ENCODE results near the gene SLC23A2.

SLC23A2 gene

DNA sequence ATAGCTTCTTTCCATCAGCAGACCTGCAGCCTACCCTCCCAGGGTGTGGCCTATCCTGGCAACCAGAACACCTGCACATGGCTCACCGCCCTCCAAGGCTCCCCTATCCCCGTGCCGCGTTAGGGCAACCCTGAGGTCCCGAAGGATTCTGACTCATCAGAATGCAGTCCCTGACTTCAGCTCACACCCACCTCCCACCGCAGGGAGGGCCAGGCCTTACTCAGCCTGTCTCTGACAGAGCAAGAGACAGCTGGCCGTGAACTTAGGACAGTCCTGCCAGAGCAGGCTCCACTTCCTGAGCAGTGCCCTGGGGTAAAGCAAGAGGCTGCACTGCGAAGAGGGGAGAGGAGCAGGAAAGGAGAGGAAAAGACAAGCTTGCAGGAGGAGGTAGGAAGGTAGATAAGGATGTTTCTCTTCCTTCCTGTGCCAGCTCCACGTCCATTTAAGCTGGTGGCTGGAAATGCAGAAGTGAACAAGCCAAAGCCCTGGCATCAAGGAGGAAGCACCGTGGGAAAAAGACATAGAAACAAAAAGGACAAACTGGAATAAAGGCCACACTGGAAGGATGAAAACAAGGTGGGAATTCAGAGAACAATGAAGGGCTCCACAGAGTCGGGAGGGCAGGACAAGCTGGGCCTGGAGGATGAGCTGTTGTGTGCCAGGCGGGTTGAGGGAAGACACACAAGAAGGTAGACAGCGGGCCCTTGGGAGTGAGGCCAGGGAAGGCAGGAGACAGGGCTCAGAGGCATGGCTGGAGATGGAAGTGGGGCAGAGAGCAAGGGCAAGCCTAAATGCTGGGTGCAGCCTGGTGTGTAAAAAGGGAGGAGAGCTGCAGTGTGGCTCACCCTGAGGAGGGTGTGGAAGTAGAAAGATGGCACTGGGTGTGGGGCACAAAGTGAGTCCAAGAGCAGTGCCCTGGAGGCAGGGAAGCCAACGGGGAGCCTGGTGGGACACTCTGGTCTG, 102.7 kb downstream of the SLC23A2 start:
- CTCF ChIA-PET, result interaction anchor here (1.0 to 1.4 kb wide), 3 partner anchors 12 to 83 kb away, joined by 3 to 4 read pairs (median 3); no protein-coding TSS in a partner anchor
- POLR2A ChIA-PET, result interaction anchor here (0.5 kb wide), 1 partner anchor 1024 kb away, joined by 4 read pairs; no protein-coding TSS in a partner anchor
- no peak for DNase-seq (ENCODE audit: extremely low spot score)
- TF ChIP-seq, protein P1, sequence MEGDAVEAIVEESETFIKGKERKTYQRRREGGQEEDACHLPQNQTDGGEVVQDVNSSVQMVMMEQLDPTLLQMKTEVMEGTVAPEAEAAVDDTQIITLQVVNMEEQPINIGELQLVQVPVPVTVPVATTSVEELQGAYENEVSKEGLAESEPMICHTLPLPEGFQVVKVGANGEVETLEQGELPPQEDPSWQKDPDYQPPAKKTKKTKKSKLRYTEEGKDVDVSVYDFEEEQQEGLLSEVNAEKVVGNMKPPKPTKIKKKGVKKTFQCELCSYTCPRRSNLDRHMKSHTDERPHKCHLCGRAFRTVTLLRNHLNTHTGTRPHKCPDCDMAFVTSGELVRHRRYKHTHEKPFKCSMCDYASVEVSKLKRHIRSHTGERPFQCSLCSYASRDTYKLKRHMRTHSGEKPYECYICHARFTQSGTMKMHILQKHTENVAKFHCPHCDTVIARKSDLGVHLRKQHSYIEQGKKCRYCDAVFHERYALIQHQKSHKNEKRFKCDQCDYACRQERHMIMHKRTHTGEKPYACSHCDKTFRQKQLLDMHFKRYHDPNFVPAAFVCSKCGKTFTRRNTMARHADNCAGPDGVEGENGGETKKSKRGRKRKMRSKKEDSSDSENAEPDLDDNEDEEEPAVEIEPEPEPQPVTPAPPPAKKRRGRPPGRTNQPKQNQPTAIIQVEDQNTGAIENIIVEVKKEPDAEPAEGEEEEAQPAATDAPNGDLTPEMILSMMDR (IDR thresholded peaks at IDR 0.05; ENCODE audit: control extremely low read depth, extremely low read depth, low read depth, missing control alignments), result no peak

DNA sequence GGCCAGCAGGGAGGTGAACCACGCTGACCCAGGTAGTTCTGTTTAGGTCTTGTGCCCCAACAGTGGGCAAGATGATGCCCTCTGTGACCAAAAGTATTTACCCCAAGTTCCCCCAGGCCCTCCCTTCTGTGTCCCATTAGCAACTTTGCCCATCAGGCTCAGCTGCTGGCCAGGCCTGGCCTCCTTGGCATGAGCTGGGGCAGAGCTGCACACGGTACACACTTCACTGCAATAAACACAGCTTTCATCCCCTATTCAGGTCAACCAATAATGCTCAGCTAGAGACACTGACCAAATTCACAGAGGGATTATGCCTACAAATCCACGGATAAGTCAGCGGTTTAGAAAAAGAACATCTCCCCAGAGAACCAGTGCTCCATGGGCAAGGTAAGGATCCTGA, 103.7 kb downstream of the SLC23A2 start:
- no peak for DNase-seq (ENCODE audit: extremely low spot score)
- TF ChIP-seq, protein P1 (IDR thresholded peaks at IDR 0.05; ENCODE audit: control extremely low read depth, extremely low read depth, low read depth, missing control alignments), result no peak
- ChIA-PET POLR2A (no interaction called here), CTCF (interaction anchor here (1.0 to 1.4 kb wide), 3 partner anchors 11 to 82 kb away, joined by 3 to 4 read pairs (median 3); no protein-coding TSS in a partner anchor)

GRCh38 chr20:4896971-4897497, 104.3 kb downstream of the SLC23A2 start:
- ChIA-PET POLR2A (no interaction called here), CTCF (interaction anchor here (1.4 kb wide), 1 partner anchor 12 kb away, joined by 3 read pairs; no protein-coding TSS in a partner anchor)
- peak; percentile 29 for DNase-seq (ENCODE audit: extremely low spot score)
- TF ChIP-seq, protein P1 (IDR thresholded peaks at IDR 0.05; ENCODE audit: control extremely low read depth, extremely low read depth, low read depth, missing control alignments), result peak; percentile 13

- POLR2A ChIA-PET, result no interaction called here
- CTCF ChIA-PET, result no interaction called here
- TF ChIP-seq, protein P1 (IDR thresholded peaks at IDR 0.05; ENCODE audit: control extremely low read depth, extremely low read depth, low read depth, missing control alignments), result no peak
- DNase-seq (ENCODE audit: extremely low spot score), result no peak
These were observed 105.1 kb downstream of the SLC23A2 start for GRCh38 chr20:4896119-4896702.

- DNase-seq (ENCODE audit: extremely low spot score), result no peak
- TF ChIP-seq, protein P1 (IDR thresholded peaks at IDR 0.05; ENCODE audit: control extremely low read depth, extremely low read depth, low read depth, missing control alignments), result no peak
- POLR2A ChIA-PET, result no interaction called here
- CTCF ChIA-PET, result no interaction called here
These were observed 106.3 kb downstream of the SLC23A2 start for GRCh38 chr20:4894981-4895381.

DNA sequence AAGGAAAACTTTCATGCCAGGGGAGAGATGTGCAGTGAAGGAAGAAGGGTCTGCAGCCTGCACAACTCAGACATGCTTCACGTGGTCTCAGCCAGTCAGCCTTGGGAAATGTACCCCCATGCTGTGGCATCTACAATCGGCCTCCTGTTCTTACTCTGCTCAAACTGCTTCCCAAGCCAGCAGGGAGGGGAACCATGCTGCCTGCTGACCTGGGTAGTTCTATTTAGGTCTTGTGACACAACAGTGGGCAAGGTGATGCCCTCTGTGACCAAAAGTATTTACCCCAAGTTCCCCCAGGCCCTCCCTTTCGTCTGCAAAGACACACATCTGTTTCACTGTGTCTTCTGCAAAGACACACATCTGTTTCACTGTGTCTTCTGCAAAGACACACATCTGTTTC, 106.9 kb downstream of the SLC23A2 start:
- TF ChIP-seq, protein P1 (IDR thresholded peaks at IDR 0.05; ENCODE audit: control extremely low read depth, extremely low read depth, low read depth, missing control alignments), result no peak
- no peak for DNase-seq (ENCODE audit: extremely low spot score)
- POLR2A ChIA-PET, result no interaction called here
- CTCF ChIA-PET, result no interaction called here
